ENCODE measurements around the gene PEPD. TPM values are rescaled to one million over a fixed set of nuclear protein-coding genes. Genes with fewer than 3 reads are reported as not detected.

PEPD gene
- total and polyA plus RNA-seq, 2 of the 4 experiments (the other 2 are of a cell fraction) = 36.7 to 88.4 TPM

- H3K79me1 ChIP-seq (ENCODE audit: low read depth in 1 of 2, low read length in 2 of 2) = peaks cover 12 to 55% of the 10 kb centered on the region in 2 experiments
- no peak overlapping the region for H2AK5ac ChIP-seq (ENCODE audit: low read depth, low read length)
- H3K4me3 ChIP-seq (ENCODE audit: insufficient read depth, low read depth, low read length) = no peak overlapping the region
- H4K8ac ChIP-seq (ENCODE audit: low read depth in 2 of 2, low read length in 2 of 2) = no peak overlapping the region
- no peak overlapping the region for H2AFZ ChIP-seq (replicated peaks; ENCODE audit: low read length, poor library complexity)
- no peak overlapping the region for H3K4me2 ChIP-seq (ENCODE audit: low read depth, low read length)
- H2BK5ac ChIP-seq (ENCODE audit: low read depth, low read length, poor library complexity, severe bottlenecking) = no peak overlapping the region
- H2BK120ac ChIP-seq (ENCODE audit: low read depth, low read length) = no peak overlapping the region
- WGBS, 2 experiments (ENCODE audit: extremely low coverage in 2 of 2, insufficient read length in 1 of 2) = 86% methylated on average over 21 of the region's 28 CpGs; no CpG with 5 or more reads in 1 of the 2 experiments
- no peak overlapping the region for H4K91ac ChIP-seq (ENCODE audit: insufficient read depth, low read depth, low read length)
- dilution Hi-C loops (cut with HindIII; ENCODE audit: low sequenced_read_pairs, unreplicated experiment) (no loop called here), intact Hi-C loops (cut with micrococcal nuclease) (no loop called here), in situ Hi-C loops (cut with MboI; ENCODE audit: low sequenced_read_pairs) (no loop called here)
- H3K18ac ChIP-seq (ENCODE audit: low read depth, low read length) = no peak overlapping the region
- H3K4ac ChIP-seq (ENCODE audit: low read depth, low read length) = no peak overlapping the region
- H2BK15ac ChIP-seq (ENCODE audit: low read depth, low read length) = no peak overlapping the region
- ChIA-PET CTCF (no interaction called here), POLR2A (ENCODE audit: unreplicated experiment) (no interaction called here)
- H3K27ac ChIP-seq (ENCODE audit: insufficient read depth, low read length) = no peak overlapping the region
- H3K4me1 ChIP-seq (ENCODE audit: control insufficient read depth, insufficient read depth, low read length) = peaks cover 6% of the 10 kb centered on the region
- DNase-seq (no peak), ATAC-seq (ENCODE audit: low read depth) (no peak)
- H4K5ac ChIP-seq (ENCODE audit: low read depth, low read length) = no peak overlapping the region
- H3K27me3 ChIP-seq (ENCODE audit: control insufficient read depth, insufficient read depth, low read length) = no peaks in the 10 kb centered on the region
- H3K9ac ChIP-seq (ENCODE audit: low read depth, low read length) = no peak overlapping the region
- H3K9me3 ChIP-seq (ENCODE audit: control insufficient read depth, insufficient read depth, low read length) = no peaks in the 10 kb centered on the region
- H3K14ac ChIP-seq (replicated peaks; ENCODE audit: low read depth, low read length) = no peak overlapping the region
- no peak overlapping the region for H3K23ac ChIP-seq (ENCODE audit: low read depth, low read length)
- TF ChIP-seq NFE2L2 (IDR thresholded peaks at IDR 0.05; ENCODE audit: low read depth, low read length) (no peak), BHLHE40 (IDR thresholded peaks at IDR 0.05; ENCODE audit: low read depth, low read length) (no peak), RCOR1 (IDR thresholded peaks at IDR 0.05; ENCODE audit: insufficient replicate concordance, low read length) (no peak), POLR2A (IDR thresholded peaks at IDR 0.05; ENCODE audit: low read depth, low read length) (no peak)
- BruUV-seq (replicated peaks) = no TSS peak
- peaks cover 6% of the 10 kb centered on the region for H3K9me1 ChIP-seq (ENCODE audit: insufficient read depth, low read length)
- no peak overlapping the region for H2AK9ac ChIP-seq (replicated peaks; ENCODE audit: low read depth, low read length, poor library complexity)
- H4K20me1 ChIP-seq (ENCODE audit: insufficient read depth, low read length) = peaks cover 72% of the 10 kb centered on the region
- H3K56ac ChIP-seq (ENCODE audit: extremely low read depth, insufficient read depth, low read length) = no peak overlapping the region
- peaks cover 20% of the 10 kb centered on the region for H3K36me3 ChIP-seq (ENCODE audit: control insufficient read depth, insufficient read depth, low read length)
- no peak overlapping the region for H2BK20ac ChIP-seq (ENCODE audit: low read depth, low read length)
Observed at GRCh38 chr19:33388725-33389420, 132.7 kb downstream of the PEPD start.
